ENCODE data around the gene RAB3GAP2. TPM values are rescaled to one million over a fixed set of nuclear protein-coding genes. Genes with fewer than 3 reads are reported as not detected.
"Not testable (repeated sequence)": the region's sequence is repeated elsewhere in the genome, so short reads cannot be mapped to it uniquely, and the experiment has no call there.

Gene RAB3GAP2
- total RNA-seq, 1 experiment from 2014 or later: 64.3 TPM

DNA sequence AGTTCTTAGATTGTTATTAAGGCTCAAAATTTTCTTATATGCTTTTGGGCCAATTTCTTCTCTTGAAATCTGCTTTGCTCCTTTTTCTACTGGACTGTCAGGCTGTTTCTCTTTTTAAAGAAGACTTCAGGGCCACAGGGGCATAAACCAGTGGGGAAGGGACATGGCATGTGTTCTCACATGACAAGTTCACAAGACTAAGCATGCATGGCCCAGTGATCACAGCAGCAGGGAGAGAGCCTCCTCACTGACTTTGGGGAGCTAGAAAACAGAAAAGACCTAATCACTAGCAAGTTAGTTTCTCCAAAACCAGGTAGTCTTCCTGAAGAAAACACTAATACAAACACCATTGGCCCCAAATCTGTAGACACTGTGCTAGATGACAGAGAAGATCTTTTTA lies 64.8 kb downstream of the RAB3GAP2 start (continued):
- TF ChIP-seq, protein P1, sequence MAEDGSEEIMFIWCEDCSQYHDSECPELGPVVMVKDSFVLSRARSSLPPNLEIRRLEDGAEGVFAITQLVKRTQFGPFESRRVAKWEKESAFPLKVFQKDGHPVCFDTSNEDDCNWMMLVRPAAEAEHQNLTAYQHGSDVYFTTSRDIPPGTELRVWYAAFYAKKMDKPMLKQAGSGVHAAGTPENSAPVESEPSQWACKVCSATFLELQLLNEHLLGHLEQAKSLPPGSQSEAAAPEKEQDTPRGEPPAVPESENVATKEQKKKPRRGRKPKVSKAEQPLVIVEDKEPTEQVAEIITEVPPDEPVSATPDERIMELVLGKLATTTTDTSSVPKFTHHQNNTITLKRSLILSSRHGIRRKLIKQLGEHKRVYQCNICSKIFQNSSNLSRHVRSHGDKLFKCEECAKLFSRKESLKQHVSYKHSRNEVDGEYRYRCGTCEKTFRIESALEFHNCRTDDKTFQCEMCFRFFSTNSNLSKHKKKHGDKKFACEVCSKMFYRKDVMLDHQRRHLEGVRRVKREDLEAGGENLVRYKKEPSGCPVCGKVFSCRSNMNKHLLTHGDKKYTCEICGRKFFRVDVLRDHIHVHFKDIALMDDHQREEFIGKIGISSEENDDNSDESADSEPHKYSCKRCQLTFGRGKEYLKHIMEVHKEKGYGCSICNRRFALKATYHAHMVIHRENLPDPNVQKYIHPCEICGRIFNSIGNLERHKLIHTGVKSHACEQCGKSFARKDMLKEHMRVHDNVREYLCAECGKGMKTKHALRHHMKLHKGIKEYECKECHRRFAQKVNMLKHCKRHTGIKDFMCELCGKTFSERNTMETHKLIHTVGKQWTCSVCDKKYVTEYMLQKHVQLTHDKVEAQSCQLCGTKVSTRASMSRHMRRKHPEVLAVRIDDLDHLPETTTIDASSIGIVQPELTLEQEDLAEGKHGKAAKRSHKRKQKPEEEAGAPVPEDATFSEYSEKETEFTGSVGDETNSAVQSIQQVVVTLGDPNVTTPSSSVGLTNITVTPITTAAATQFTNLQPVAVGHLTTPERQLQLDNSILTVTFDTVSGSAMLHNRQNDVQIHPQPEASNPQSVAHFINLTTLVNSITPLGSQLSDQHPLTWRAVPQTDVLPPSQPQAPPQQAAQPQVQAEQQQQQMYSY (CRISPR knock-in tag; IDR thresholded peaks at IDR 0.05): no peak
- no peak for TF ChIP-seq KAT7 (CRISPR knock-in tag; IDR thresholded peaks at IDR 0.05; ENCODE audit: borderline replicate concordance)
- TF ChIP-seq, protein P2, sequence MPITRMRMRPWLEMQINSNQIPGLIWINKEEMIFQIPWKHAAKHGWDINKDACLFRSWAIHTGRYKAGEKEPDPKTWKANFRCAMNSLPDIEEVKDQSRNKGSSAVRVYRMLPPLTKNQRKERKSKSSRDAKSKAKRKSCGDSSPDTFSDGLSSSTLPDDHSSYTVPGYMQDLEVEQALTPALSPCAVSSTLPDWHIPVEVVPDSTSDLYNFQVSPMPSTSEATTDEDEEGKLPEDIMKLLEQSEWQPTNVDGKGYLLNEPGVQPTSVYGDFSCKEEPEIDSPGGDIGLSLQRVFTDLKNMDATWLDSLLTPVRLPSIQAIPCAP (CRISPR knock-in tag; IDR thresholded peaks at IDR 0.05): no peak
- TF ChIP-seq, protein P3, sequence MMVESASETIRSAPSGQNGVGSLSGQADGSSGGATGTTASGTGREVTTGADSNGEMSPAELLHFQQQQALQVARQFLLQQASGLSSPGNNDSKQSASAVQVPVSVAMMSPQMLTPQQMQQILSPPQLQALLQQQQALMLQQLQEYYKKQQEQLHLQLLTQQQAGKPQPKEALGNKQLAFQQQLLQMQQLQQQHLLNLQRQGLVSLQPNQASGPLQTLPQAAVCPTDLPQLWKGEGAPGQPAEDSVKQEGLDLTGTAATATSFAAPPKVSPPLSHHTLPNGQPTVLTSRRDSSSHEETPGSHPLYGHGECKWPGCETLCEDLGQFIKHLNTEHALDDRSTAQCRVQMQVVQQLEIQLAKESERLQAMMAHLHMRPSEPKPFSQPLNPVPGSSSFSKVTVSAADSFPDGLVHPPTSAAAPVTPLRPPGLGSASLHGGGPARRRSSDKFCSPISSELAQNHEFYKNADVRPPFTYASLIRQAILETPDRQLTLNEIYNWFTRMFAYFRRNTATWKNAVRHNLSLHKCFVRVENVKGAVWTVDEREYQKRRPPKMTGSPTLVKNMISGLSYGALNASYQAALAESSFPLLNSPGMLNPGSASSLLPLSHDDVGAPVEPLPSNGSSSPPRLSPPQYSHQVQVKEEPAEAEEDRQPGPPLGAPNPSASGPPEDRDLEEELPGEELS (CRISPR knock-in tag; IDR thresholded peaks at IDR 0.05): no peak
- TF ChIP-seq ELF4 (CRISPR knock-in tag; IDR thresholded peaks at IDR 0.05; ENCODE audit: low read depth): no peak
- TF ChIP-seq, protein P4, sequence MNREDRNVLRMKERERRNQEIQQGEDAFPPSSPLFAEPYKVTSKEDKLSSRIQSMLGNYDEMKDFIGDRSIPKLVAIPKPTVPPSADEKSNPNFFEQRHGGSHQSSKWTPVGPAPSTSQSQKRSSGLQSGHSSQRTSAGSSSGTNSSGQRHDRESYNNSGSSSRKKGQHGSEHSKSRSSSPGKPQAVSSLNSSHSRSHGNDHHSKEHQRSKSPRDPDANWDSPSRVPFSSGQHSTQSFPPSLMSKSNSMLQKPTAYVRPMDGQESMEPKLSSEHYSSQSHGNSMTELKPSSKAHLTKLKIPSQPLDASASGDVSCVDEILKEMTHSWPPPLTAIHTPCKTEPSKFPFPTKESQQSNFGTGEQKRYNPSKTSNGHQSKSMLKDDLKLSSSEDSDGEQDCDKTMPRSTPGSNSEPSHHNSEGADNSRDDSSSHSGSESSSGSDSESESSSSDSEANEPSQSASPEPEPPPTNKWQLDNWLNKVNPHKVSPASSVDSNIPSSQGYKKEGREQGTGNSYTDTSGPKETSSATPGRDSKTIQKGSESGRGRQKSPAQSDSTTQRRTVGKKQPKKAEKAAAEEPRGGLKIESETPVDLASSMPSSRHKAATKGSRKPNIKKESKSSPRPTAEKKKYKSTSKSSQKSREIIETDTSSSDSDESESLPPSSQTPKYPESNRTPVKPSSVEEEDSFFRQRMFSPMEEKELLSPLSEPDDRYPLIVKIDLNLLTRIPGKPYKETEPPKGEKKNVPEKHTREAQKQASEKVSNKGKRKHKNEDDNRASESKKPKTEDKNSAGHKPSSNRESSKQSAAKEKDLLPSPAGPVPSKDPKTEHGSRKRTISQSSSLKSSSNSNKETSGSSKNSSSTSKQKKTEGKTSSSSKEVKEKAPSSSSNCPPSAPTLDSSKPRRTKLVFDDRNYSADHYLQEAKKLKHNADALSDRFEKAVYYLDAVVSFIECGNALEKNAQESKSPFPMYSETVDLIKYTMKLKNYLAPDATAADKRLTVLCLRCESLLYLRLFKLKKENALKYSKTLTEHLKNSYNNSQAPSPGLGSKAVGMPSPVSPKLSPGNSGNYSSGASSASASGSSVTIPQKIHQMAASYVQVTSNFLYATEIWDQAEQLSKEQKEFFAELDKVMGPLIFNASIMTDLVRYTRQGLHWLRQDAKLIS (CRISPR knock-in tag; IDR thresholded peaks at IDR 0.05; ENCODE audit: borderline replicate concordance): no peak
- no peak for TF ChIP-seq IRF2 (CRISPR knock-in tag; IDR thresholded peaks at IDR 0.05; ENCODE audit: borderline replicate concordance, low read depth)
- TF ChIP-seq, protein P5, sequence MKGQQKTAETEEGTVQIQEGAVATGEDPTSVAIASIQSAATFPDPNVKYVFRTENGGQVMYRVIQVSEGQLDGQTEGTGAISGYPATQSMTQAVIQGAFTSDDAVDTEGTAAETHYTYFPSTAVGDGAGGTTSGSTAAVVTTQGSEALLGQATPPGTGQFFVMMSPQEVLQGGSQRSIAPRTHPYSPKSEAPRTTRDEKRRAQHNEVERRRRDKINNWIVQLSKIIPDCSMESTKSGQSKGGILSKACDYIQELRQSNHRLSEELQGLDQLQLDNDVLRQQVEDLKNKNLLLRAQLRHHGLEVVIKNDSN (CRISPR knock-in tag; IDR thresholded peaks at IDR 0.05): no peak
- TF ChIP-seq RELA (CRISPR knock-in tag; IDR thresholded peaks at IDR 0.05; ENCODE audit: borderline replicate concordance): no peak
- no peak for TF ChIP-seq ZNF121 (CRISPR knock-in tag; IDR thresholded peaks at IDR 0.05)
- no peak for TF ChIP-seq SP1 (CRISPR knock-in tag; conservative IDR thresholded peaks at IDR 0.05)

DNA sequence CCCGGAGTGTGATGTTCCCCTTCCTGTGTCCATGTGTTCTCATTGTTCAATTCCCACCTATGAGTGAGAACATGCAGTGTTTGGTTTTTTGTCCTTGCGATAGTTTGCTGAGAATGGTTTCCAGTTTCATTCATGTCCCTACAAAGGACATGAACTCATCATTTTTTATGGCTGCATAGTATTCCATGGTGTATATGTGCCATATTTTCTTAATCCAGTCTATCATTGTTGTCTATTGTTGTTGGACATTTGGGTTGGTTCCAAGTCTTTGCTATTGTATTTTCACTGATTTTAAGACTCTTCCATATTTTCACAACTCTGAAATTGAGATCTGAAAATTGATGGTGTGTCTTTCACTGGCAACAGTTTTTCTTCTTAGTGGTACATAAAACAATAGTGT lies 67.5 kb downstream of the RAB3GAP2 start:
- CTCF ChIA-PET; ATAC-seq; H3K27ac Mint-ChIP-seq; POLR2A ChIA-PET; H3K9me3 Mint-ChIP-seq; H3K4me3 Mint-ChIP-seq; DNase-seq (ENCODE audit: low spot score); H3K27me3 Mint-ChIP-seq (ENCODE audit: low read depth); H3K4me1 Mint-ChIP-seq: not testable (repeated sequence)
- peaks cover 35% of the 10 kb centered on the region for H3K36me3 Mint-ChIP-seq

DNA sequence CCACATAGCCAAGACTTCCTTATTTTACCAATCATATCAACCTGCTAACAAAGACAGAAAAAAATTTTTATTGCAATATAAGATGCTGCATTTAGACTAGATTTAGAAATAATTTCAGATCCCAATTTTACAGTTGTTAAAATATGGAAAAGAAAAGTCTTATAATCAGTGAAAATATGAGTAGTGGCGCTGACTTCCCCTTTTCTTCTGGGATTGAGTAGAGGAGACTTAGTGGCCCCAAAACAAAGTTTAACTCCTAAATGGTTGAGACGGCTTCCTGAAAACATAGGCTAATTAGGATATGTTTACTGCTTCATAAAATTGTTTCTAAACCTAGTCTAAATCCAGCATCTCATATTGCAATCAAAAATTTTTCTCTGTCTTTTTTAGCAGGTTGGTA lies 68.4 kb downstream of the RAB3GAP2 start:
- DNase-seq (ENCODE audit: low spot score) (no peak), ATAC-seq (no peak)
- peaks cover 9% of the 10 kb centered on the region for H3K9me3 Mint-ChIP-seq
- no peaks in the 10 kb centered on the region for H3K4me1 Mint-ChIP-seq
- ChIA-PET POLR2A (no interaction called here), CTCF (no interaction called here)
- H3K27me3 Mint-ChIP-seq (ENCODE audit: low read depth): no peaks in the 10 kb centered on the region
- no peak overlapping the region for H3K27ac Mint-ChIP-seq
- peaks cover 35% of the 10 kb centered on the region for H3K36me3 Mint-ChIP-seq
- no peak overlapping the region for H3K4me3 Mint-ChIP-seq
- TF ChIP-seq, protein P6, sequence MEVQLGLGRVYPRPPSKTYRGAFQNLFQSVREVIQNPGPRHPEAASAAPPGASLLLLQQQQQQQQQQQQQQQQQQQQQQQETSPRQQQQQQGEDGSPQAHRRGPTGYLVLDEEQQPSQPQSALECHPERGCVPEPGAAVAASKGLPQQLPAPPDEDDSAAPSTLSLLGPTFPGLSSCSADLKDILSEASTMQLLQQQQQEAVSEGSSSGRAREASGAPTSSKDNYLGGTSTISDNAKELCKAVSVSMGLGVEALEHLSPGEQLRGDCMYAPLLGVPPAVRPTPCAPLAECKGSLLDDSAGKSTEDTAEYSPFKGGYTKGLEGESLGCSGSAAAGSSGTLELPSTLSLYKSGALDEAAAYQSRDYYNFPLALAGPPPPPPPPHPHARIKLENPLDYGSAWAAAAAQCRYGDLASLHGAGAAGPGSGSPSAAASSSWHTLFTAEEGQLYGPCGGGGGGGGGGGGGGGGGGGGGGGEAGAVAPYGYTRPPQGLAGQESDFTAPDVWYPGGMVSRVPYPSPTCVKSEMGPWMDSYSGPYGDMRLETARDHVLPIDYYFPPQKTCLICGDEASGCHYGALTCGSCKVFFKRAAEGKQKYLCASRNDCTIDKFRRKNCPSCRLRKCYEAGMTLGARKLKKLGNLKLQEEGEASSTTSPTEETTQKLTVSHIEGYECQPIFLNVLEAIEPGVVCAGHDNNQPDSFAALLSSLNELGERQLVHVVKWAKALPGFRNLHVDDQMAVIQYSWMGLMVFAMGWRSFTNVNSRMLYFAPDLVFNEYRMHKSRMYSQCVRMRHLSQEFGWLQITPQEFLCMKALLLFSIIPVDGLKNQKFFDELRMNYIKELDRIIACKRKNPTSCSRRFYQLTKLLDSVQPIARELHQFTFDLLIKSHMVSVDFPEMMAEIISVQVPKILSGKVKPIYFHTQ (CRISPR knock-in tag; IDR thresholded peaks at IDR 0.05): no peak
- TF ChIP-seq, protein P7, sequence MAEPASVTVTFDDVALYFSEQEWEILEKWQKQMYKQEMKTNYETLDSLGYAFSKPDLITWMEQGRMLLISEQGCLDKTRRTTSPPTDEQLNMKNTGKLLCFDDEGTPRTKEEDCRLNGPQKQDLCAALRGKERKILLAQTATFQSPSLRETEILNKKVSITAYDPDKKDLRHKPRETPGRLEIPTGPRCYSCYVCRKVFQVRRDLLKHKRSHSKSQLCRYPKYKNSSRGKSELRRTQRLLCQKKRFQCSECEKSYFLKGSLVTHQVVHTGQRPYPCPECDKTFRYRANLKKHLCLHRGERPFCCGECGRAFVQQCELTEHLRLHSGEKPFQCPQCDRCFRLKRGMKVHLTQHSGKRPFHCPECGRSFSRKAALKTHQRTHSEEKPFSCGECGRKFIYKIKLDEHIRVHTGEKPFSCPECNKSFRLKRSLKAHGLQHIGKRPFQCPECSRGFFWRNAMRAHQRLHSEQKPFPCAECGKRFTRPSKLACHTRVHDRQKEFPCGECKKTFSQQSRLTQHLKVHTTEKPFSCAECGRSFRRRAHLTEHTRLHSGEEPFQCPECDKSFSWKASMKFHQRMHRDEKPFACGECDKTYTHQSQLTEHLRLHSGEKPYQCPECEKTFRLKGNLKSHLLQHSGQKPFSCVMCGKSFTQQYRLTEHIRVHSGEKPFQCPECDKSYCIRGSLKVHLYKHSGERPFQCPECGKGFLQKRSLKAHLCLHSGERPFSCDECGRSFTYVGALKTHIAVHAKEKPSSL (CRISPR knock-in tag; conservative IDR thresholded peaks at IDR 0.05): no peak
- TF ChIP-seq, protein P8, sequence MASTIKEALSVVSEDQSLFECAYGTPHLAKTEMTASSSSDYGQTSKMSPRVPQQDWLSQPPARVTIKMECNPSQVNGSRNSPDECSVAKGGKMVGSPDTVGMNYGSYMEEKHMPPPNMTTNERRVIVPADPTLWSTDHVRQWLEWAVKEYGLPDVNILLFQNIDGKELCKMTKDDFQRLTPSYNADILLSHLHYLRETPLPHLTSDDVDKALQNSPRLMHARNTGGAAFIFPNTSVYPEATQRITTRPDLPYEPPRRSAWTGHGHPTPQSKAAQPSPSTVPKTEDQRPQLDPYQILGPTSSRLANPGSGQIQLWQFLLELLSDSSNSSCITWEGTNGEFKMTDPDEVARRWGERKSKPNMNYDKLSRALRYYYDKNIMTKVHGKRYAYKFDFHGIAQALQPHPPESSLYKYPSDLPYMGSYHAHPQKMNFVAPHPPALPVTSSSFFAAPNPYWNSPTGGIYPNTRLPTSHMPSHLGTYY (CRISPR knock-in tag; IDR thresholded peaks at IDR 0.05): no peak
- no peak for TF ChIP-seq CBFB (CRISPR knock-in tag; IDR thresholded peaks at IDR 0.05; ENCODE audit: low read depth)
